T follicular helper cell (primary cell): Measurements from ENCODE around the gene VOPP1.

Experiments
- DNase-seq: peaks from one replicate; pipeline ENCODE4 v3.0.0-alpha.2; 2020; ENCODE audit warnings: low read depth

Gene VOPP1

GRCh38 chr7:55582656-55583055, 10.4 kb upstream of the VOPP1 start:
- peak; percentile 18 for DNase-seq

- no peak for DNase-seq
Measured at GRCh38 chr7:55576753-55577152, 4.5 kb upstream of the VOPP1 start.

- DNase-seq, result no peak
Measured at GRCh38 chr7:55575733-55576132, 3.4 kb upstream of the VOPP1 start.

GRCh38 chr7:55575098-55575497, 2.8 kb upstream of the VOPP1 start:
- DNase-seq, result no peak

GRCh38 chr7:55574051-55574717, 1.9 kb upstream of the VOPP1 start:
- peak; percentile 39 for DNase-seq

GRCh38 chr7:55573234-55573900, 1.1 kb upstream of the VOPP1 start:
- no peak for DNase-seq

- DNase-seq, result peak; percentile 61
Measured at GRCh38 chr7:55571511-55572377, 558 bp downstream of the VOPP1 start.

GRCh38 chr7:55570939-55571338, 1.4 kb downstream of the VOPP1 start:
- DNase-seq, result no peak

GRCh38 chr7:55570218-55570873, 2.0 kb downstream of the VOPP1 start:
- no peak for DNase-seq

GRCh38 chr7:55569797-55570196, 2.5 kb downstream of the VOPP1 start:
- no peak for DNase-seq

- no peak for DNase-seq
Measured at GRCh38 chr7:55569269-55569663, 3.0 kb downstream of the VOPP1 start.

- no peak for DNase-seq
Measured at GRCh38 chr7:55568613-55569268, 3.6 kb downstream of the VOPP1 start.

GRCh38 chr7:55567571-55567970, 4.7 kb downstream of the VOPP1 start:
- no peak for DNase-seq

GRCh38 chr7:55565681-55566080, 6.6 kb downstream of the VOPP1 start:
- DNase-seq, result no peak

GRCh38 chr7:55563596-55564325, 8.5 kb downstream of the VOPP1 start:
- DNase-seq, result no peak

- no peak for DNase-seq
Measured at GRCh38 chr7:55561690-55562089, 10.6 kb downstream of the VOPP1 start.

GRCh38 chr7:55558962-55559920, 13.1 kb downstream of the VOPP1 start:
- DNase-seq, result no peak

- DNase-seq, result no peak
Measured at GRCh38 chr7:55557666-55558188, 14.6 kb downstream of the VOPP1 start.

GRCh38 chr7:55556492-55556891, 15.8 kb downstream of the VOPP1 start:
- no peak for DNase-seq

GRCh38 chr7:55556031-55556430, 16.3 kb downstream of the VOPP1 start:
- DNase-seq, result no peak
